Stimulated activated CD4-positive, alpha-beta T cell treated with anti-CD3 and anti-CD28 coated beads, Interleukin-4, amount 100 ng/mL, for 24 hours (primary cell): Measurements from ENCODE around the gene BACH2.

ENCODE experiments used
- DNase-seq: peaks from one replicate; pipeline ENCODE4 v3.0.0-alpha.2; 2020

The BACH2 gene

GRCh38 chr6:89954721-89955148 is 341.9 kb downstream of the BACH2 start:
- DNase-seq, result no peak

- DNase-seq, result peak; percentile 55
Measured at GRCh38 chr6:89952686-89953085, 344.0 kb downstream of the BACH2 start.

- no peak for DNase-seq
Measured at GRCh38 chr6:89952105-89952671, 344.5 kb downstream of the BACH2 start.

- no peak for DNase-seq
Measured at GRCh38 chr6:89951574-89952104, 345.0 kb downstream of the BACH2 start.

- no peak for DNase-seq
Measured at GRCh38 chr6:89950879-89951391, 345.7 kb downstream of the BACH2 start.

- no peak for DNase-seq
Measured at GRCh38 chr6:89950446-89950845, 346.2 kb downstream of the BACH2 start.

GRCh38 chr6:89948876-89949275 is 347.8 kb downstream of the BACH2 start:
- DNase-seq, result no peak

- DNase-seq, result no peak
Measured at GRCh38 chr6:89944826-89945407, 351.7 kb downstream of the BACH2 start.

- DNase-seq, result no peak
Measured at GRCh38 chr6:89944181-89944755, 352.4 kb downstream of the BACH2 start.

GRCh38 chr6:89942601-89943000 is 354.0 kb downstream of the BACH2 start:
- no peak for DNase-seq

GRCh38 chr6:89941763-89942497 is 354.7 kb downstream of the BACH2 start:
- no peak for DNase-seq

GRCh38 chr6:89941031-89941762 is 355.4 kb downstream of the BACH2 start:
- no peak for DNase-seq

- DNase-seq, result peak; percentile 67
Measured at GRCh38 chr6:89940225-89941027, 356.2 kb downstream of the BACH2 start.

- DNase-seq, result no peak
Measured at GRCh38 chr6:89939144-89939543, 357.5 kb downstream of the BACH2 start.

GRCh38 chr6:89938014-89938413 is 358.6 kb downstream of the BACH2 start:
- no peak for DNase-seq

GRCh38 chr6:89936177-89936576 is 360.5 kb downstream of the BACH2 start:
- no peak for DNase-seq

GRCh38 chr6:89934685-89935366 is 361.8 kb downstream of the BACH2 start:
- no peak for DNase-seq

GRCh38 chr6:89932245-89932802 is 364.3 kb downstream of the BACH2 start:
- DNase-seq, result no peak

GRCh38 chr6:89930789-89931188 is 365.9 kb downstream of the BACH2 start:
- DNase-seq, result no peak

- DNase-seq, result peak; percentile 38
Measured at GRCh38 chr6:89928604-89929003, 368.0 kb downstream of the BACH2 start.
